GM23248 (cell line): ENCODE measurements around the gene ATP9A. TPM values are rescaled to one million over a fixed set of nuclear protein-coding genes. Genes with fewer than 3 reads are reported as not detected.
"Not testable (repeated sequence)": the region's sequence is repeated elsewhere in the genome, so short reads cannot be mapped to it uniquely, and the experiment has no call there.

ENCODE experiments used
- DNase-seq: peaks from one replicate; pipeline ENCODE4 v3.0.0-alpha.2; 2015
- H2AFZ ChIP-seq: fragments of 200-600 bp; sonication (generic); 2 replicates; pipeline ENCODE4 v1.6.1; 2016; ENCODE audit warnings: antibody characterized with exemption
- H3F3A ChIP-seq: fragments of 200-600 bp; sonication (generic); 2 replicates; pipeline ENCODE4 v1.6.1; 2016; ENCODE audit warnings: mild to moderate bottlenecking, antibody characterized with exemption, mixed run types; ENCODE audit not compliant: insufficient read depth
- H3K27ac ChIP-seq: fragments of 200-600 bp; sonication (generic); 2 replicates; pipeline ENCODE4 v1.5.1; 2016; ENCODE audit warnings: mild to moderate bottlenecking
- H3K27me3 ChIP-seq: fragments of 200-600 bp; sonication (generic); replicated peaks from 2 replicates; pipeline ENCODE4 v1.6.1; 2016; ENCODE audit warnings: mild to moderate bottlenecking; ENCODE audit not compliant: insufficient read depth
- H3K36me3 ChIP-seq: fragments of 200-600 bp; sonication (generic); 2 replicates; pipeline ENCODE4 v1.6.1; 2016; ENCODE audit warnings: low read depth, mild to moderate bottlenecking
- H3K4me1 ChIP-seq: fragments of 200-600 bp; sonication (generic); 2 replicates; pipeline ENCODE4 v1.6.1; 2016; ENCODE audit warnings: mild to moderate bottlenecking; ENCODE audit not compliant: insufficient read depth
- H3K4me2 ChIP-seq: fragments of 200-600 bp; sonication (generic); one replicate; pipeline ENCODE4 v1.6.1; 2016; ENCODE audit warnings: mild to moderate bottlenecking; ENCODE audit not compliant: unreplicated experiment
- H3K4me3 ChIP-seq: fragments of 200-600 bp; sonication (generic); 2 replicates; pipeline ENCODE4 v1.5.1; 2016; ENCODE audit warnings: mild to moderate bottlenecking
- H3K79me2 ChIP-seq: fragments of 200-600 bp; sonication (generic); 2 replicates; pipeline ENCODE4 v1.6.1; 2016; ENCODE audit warnings: mild to moderate bottlenecking; ENCODE audit not compliant: insufficient read depth
- H3K9ac ChIP-seq: fragments of 200-600 bp; sonication (generic); 2 replicates; pipeline ENCODE4 v1.6.1; 2016; ENCODE audit warnings: mild to moderate bottlenecking
- H3K9me2 ChIP-seq: fragments of 200-600 bp; sonication (generic); 2 replicates; pipeline ENCODE4 v1.6.1; 2016; ENCODE audit warnings: mixed run types, mild to moderate bottlenecking, moderate library complexity; ENCODE audit not compliant: insufficient read depth
- H3K9me3 ChIP-seq: fragments of 200-600 bp; sonication (generic); one replicate; pipeline ENCODE4 v1.6.1; 2017; ENCODE audit warnings: low read depth
- H4K20me1 ChIP-seq: fragments of 200-600 bp; sonication (generic); 2 replicates; pipeline ENCODE4 v1.6.0; 2016; ENCODE audit not compliant: insufficient read depth
- EZH2 ChIP-seq: fragments of 200-600 bp; sonication (generic); IDR thresholded peaks from 2 replicates; pipeline ENCODE4 v1.6.1; 2018; ENCODE audit warnings: antibody characterized with exemption, mild to moderate bottlenecking; ENCODE audit not compliant: insufficient read depth, poor library complexity, severe bottlenecking
- EZH2phosphoT487 ChIP-seq: fragments of 200-600 bp; sonication (generic); IDR thresholded peaks from 2 replicates; pipeline ENCODE4 v1.6.1; 2018; ENCODE audit warnings: antibody characterized with exemption, moderate library complexity, mild to moderate bottlenecking, low read depth; ENCODE audit not compliant: insufficient read depth
- WGBS, 2 experiments: methylation state at CpG; one replicate each; pipeline ENCODE4 v1.1.6; 2015 to 2017; ENCODE audit warnings: low lambda C conversion rate in 2 of 2, low coverage in 1 of 2; ENCODE audit errors: missing lambda C conversion rate in 2 of 2; 5-methylcytosine and 5-hydroxymethylcytosine counted together
- in situ Hi-C: fragments of 300-500 bp; cut with MboI; formaldehyde crosslinking; loops from 2 replicates; pipeline ENCODE4 v1.15.0; 2020
- polyA plus RNA-seq: library from polyadenylated mRNA; unstranded; fragments of >200 nt; fragmentation: Nextera tagmentation; extraction: Ambion mirVana; gene quantifications from 2 replicates; pipeline ENCODE4 v1.2.1, GENCODE V29; 2016
- total RNA-seq: library from RNA; depleted of rRNA; stranded (reverse); fragments of >200 nt; shearing (Covaris generic); gene quantifications from 2 replicates; pipeline ENCODE4 v1.2.3, GENCODE V29; 2014; rRNA removed

The ATP9A gene, protein sequence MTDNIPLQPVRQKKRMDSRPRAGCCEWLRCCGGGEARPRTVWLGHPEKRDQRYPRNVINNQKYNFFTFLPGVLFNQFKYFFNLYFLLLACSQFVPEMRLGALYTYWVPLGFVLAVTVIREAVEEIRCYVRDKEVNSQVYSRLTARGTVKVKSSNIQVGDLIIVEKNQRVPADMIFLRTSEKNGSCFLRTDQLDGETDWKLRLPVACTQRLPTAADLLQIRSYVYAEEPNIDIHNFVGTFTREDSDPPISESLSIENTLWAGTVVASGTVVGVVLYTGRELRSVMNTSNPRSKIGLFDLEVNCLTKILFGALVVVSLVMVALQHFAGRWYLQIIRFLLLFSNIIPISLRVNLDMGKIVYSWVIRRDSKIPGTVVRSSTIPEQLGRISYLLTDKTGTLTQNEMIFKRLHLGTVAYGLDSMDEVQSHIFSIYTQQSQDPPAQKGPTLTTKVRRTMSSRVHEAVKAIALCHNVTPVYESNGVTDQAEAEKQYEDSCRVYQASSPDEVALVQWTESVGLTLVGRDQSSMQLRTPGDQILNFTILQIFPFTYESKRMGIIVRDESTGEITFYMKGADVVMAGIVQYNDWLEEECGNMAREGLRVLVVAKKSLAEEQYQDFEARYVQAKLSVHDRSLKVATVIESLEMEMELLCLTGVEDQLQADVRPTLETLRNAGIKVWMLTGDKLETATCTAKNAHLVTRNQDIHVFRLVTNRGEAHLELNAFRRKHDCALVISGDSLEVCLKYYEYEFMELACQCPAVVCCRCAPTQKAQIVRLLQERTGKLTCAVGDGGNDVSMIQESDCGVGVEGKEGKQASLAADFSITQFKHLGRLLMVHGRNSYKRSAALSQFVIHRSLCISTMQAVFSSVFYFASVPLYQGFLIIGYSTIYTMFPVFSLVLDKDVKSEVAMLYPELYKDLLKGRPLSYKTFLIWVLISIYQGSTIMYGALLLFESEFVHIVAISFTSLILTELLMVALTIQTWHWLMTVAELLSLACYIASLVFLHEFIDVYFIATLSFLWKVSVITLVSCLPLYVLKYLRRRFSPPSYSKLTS
- total RNA-seq (14.2 and 15.9 TPM in 2 replicates), polyA plus RNA-seq (6.7 and 6.9 TPM in 2 replicates)

DNA sequence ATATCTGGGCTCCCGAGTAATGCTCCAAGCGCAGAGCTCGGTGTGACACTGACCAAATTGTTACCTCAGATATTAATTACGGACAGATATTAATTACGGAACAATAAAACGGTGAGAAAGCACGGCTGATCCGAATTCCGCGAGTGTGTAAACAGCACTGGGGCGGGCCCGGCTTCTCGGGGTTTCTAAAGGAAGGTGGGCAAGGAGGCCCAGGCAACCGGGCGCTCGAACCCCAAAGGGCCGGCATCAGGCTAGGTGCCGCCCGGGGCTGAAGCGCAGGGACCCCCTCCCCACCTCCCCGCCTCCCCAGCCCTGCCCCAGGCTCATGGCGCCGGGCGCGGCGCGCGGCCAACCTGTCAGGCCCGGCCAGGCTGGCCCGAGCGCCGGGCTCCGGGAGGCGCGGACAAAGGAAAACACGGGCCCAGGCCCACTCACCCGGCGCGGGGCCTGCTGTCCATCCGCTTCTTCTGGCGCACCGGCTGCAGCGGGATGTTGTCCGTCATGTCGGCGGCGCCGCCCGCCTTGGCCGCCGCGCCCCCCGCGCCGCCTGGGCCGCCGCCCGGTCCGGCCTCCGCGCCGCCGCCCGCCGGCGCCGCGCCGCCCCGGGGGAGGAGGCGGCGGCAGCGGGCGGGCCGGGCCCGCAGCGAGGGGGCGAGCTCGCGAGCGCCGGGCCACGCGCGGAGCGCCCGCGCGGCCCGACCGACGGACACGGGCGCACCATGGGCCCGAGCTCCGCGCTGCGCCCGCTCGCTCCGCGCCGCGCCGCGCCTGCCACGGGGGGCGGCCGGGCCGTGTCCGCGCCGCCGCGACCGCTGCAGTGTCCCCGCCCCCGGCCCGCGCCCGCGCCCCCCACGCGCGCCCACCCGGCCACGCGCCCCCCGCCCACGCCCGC is at the start of gene ATP9A:
Gene ATP9A (minus strand): TSS at position 524 of the 892 bp plus-strand sequence. CDS start 21 bp downstream, at position 503.
- no peaks in the 10 kb centered on the region for H3K9me3 ChIP-seq
- H2AFZ ChIP-seq = peak within 1 kb of the TSS; percentile 92
- H3K27me3 ChIP-seq = no peaks in the 10 kb centered on the region
- WGBS, 2 experiments = 0 to 1% methylated on average over 19 to 35 of the region's 131 CpGs
- H3K79me2 ChIP-seq = peaks cover 14% of the 10 kb centered on the region
- no peaks in the 10 kb centered on the region for H3K36me3 ChIP-seq
- H3F3A ChIP-seq = peaks cover 25% of the 10 kb centered on the region
- H3K9me2 ChIP-seq = no peaks in the 10 kb centered on the region
- in situ Hi-C loops = no loop called here
- peak; percentile 64 for DNase-seq
- TF ChIP-seq EZH2 = no peak
- TF ChIP-seq EZH2phosphoT487 = no peak
- H3K4me3 ChIP-seq = peak within 1 kb of the TSS; percentile 82
- no peaks in the 10 kb centered on the region for H4K20me1 ChIP-seq
- peak within 1 kb of the TSS; percentile 99 for H3K4me2 ChIP-seq
- H3K4me1 ChIP-seq = no peaks in the 10 kb centered on the region
- H3K9ac ChIP-seq = peak within 1 kb of the TSS; percentile 85
- no peak within 1 kb of the TSS for H3K27ac ChIP-seq

DNA sequence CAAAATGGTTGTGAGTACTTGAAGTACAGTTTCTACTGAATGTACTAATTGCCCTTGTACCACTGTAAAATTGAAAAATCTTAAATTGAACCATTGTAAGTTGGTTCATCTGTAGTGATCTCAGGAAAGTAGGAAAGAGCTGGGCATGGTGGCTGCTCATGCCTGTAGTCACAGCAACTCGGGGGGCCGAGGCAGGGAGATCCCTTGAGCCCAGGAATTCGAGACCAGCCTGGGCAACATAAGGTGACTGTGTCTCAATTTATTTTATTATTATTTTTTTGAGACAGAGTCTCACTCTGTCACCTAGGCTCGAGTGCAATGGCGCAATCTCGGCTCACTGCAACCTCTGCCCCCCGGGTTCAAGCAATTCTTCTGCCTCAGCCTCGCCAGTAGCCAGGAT is 48.7 kb upstream of the ATP9A start:
- 0 out of 2 replicates have a peak, but pooled peaks cover 11% of the 10 kb centered on the region for H3K27me3 ChIP-seq
- H3K4me2 ChIP-seq, H3K27ac ChIP-seq, H3K9me3 ChIP-seq, H3K36me3 ChIP-seq, H3F3A ChIP-seq, H3K4me3 ChIP-seq, DNase-seq, H3K4me1 ChIP-seq, H2AFZ ChIP-seq, H4K20me1 ChIP-seq, H3K9me2 ChIP-seq, in situ Hi-C loops, H3K9ac ChIP-seq, H3K79me2 ChIP-seq: not testable (repeated sequence)
- 85% methylated on average over 8 of the region's 8 CpGs for WGBS, 2 experiments

DNA sequence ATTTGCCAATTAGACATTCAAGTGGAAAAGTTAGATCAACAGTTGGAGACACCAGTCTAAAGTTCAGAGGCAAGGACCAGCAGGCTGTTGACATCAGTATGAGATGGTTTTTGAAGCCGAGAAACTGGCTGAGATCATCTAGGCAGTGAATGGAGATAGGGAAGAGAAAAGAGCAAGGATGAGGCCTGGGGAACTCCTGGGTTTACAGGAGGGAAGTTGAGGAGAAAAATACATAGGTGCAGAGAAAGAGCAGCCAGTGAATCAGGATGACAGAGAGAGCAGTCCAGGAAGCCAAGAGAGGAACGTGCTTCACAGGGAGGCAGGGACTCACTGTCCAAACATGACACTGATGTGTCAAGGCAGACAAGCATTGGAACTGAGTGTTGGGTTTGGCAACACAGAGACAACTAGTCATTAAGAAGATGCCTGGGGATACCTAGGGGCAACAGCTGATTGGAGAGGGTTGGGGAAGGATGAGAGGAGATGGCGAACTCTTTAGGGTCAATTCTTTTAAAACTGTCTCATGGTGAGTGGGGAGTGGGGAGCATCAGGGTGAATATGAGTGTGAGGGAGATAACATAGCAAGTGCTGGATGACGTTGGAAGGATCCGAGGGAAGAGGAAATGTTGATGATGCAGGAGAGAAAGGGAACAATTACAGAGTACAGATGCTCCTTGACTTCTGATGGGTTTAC is 47.3 kb upstream of the ATP9A start:
- DNase-seq = no peak
- Histone ChIP-seq H3K9me3 (no peaks in the 10 kb centered on the region), H3K4me1 (no peaks in the 10 kb centered on the region), H3K79me2 (no peaks in the 10 kb centered on the region), H3K27me3 (0 out of 2 replicates have a peak, but pooled peaks cover 15% of the 10 kb centered on the region), H3K36me3 (no peaks in the 10 kb centered on the region), H3F3A (no peaks in the 10 kb centered on the region), H3K9me2 (no peaks in the 10 kb centered on the region), H3K4me3 (no peak overlapping the region), H3K9ac (no peak overlapping the region), H3K27ac (no peak overlapping the region), H3K4me2 (no peak overlapping the region), H4K20me1 (no peaks in the 10 kb centered on the region), H2AFZ (no peak overlapping the region)
- in situ Hi-C loops = no loop called here
- 55 to 57% methylated on average over 5 of the region's 5 CpGs for WGBS, 2 experiments
- TF ChIP-seq EZH2phosphoT487 = no peak
- no peak for TF ChIP-seq EZH2
